Glutamatergic neuron (in vitro differentiated cells): Measurements from ENCODE around the gene PIGN. TPM values are rescaled to one million over a fixed set of nuclear protein-coding genes. Genes with fewer than 3 reads are reported as not detected.

Source experiments
- DNase-seq: peaks from one replicate; pipeline ENCODE4 v3.0.0; 2022
- H3K27ac Mint-ChIP-seq: one replicate; pipeline ENCODE4 v1.8.0; 2020; ENCODE audit warnings: mild to moderate bottlenecking, mixed read lengths, inconsistent platforms; ENCODE audit not compliant: unreplicated experiment
- H3K27me3 Mint-ChIP-seq: one replicate; pipeline ENCODE4 v1.8.0; 2020; ENCODE audit warnings: mild to moderate bottlenecking, moderate library complexity, mixed read lengths, inconsistent platforms; ENCODE audit not compliant: unreplicated experiment
- H3K36me3 Mint-ChIP-seq: one replicate; pipeline ENCODE4 v1.8.0; 2020; ENCODE audit warnings: mild to moderate bottlenecking, mixed read lengths, inconsistent platforms; ENCODE audit not compliant: unreplicated experiment
- H3K4me1 Mint-ChIP-seq: one replicate; pipeline ENCODE4 v1.8.0; 2020; ENCODE audit warnings: mild to moderate bottlenecking, low read depth, mixed read lengths, inconsistent platforms; ENCODE audit not compliant: unreplicated experiment
- H3K4me3 Mint-ChIP-seq: one replicate; pipeline ENCODE4 v1.8.0; 2020; ENCODE audit warnings: mild to moderate bottlenecking, mixed read lengths, inconsistent platforms; ENCODE audit not compliant: unreplicated experiment
- H3K9me3 Mint-ChIP-seq: one replicate; pipeline ENCODE4 v1.8.0; 2020; ENCODE audit warnings: mild to moderate bottlenecking, moderate library complexity, mixed read lengths, inconsistent platforms; ENCODE audit not compliant: unreplicated experiment
- CTCF ChIP-seq: fragments of 200-600 bp; sonication (generic); IDR thresholded peaks from one replicate; pipeline ENCODE4 v1.5.0; 2021; ENCODE audit not compliant: partially characterized antibody, unreplicated experiment
- total RNA-seq: library from RNA; stranded (reverse); fragmentation: NEBNext Ultra II Directional; extraction: Animal tissue kit (Norgen Biotek cat#: 25700); gene quantifications from one replicate; pipeline ENCODE4 v1.2.1, GENCODE V29; 2021; ENCODE audit not compliant: unreplicated experiment

Gene PIGN
- total RNA-seq, 1 donor from 2014 or later, result 10.2 TPM

DNA sequence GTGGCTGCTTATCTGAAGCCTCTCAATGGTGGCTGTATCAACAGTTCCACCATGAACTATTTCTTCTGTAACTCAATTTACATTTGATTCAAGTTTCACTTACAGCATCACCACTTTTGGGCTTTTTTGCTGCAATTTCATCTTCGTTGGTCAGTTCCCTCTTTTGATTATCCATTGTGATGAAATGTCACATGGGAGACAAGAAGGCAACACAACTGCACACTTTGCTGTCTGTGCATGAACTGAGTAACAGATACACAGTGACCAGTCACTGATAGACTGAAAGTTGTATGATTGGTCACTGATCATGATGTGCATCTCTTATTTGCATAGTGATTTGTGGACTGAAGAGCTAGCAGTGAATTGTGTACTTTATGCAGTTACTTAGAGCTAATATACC, 163.3 kb downstream of the PIGN start:
- Mint-ChIP-seq H3K9me3 (no peaks in the 10 kb centered on the region), H3K4me3 (no peak overlapping the region), H3K36me3 (no peaks in the 10 kb centered on the region), H3K27me3 (no peaks in the 10 kb centered on the region), H3K27ac (no peak overlapping the region), H3K4me1 (no peaks in the 10 kb centered on the region)
- TF ChIP-seq CTCF, result no peak
- DNase-seq, result no peak

DNA sequence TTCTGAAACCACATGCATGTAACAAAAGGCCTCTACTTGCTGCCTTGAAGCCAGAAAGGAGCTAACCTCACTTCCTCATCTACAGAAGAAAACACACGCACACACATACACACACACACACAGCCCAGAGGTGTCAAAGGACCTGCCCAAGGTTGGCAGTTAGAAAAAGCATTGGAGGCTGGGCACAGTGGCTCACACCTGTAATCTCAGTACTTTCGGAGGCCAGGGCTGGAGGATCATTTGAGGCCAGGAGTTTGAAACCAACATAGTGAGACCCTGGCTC, 168.2 kb downstream of the PIGN start:
- H3K36me3 Mint-ChIP-seq, result no peaks in the 10 kb centered on the region
- H3K27me3 Mint-ChIP-seq, result no peaks in the 10 kb centered on the region
- TF ChIP-seq CTCF, result no peak
- H3K27ac Mint-ChIP-seq, result no peak overlapping the region
- H3K9me3 Mint-ChIP-seq, result no peaks in the 10 kb centered on the region
- no peak for DNase-seq
- no peaks in the 10 kb centered on the region for H3K4me1 Mint-ChIP-seq
- H3K4me3 Mint-ChIP-seq, result no peak overlapping the region

DNA sequence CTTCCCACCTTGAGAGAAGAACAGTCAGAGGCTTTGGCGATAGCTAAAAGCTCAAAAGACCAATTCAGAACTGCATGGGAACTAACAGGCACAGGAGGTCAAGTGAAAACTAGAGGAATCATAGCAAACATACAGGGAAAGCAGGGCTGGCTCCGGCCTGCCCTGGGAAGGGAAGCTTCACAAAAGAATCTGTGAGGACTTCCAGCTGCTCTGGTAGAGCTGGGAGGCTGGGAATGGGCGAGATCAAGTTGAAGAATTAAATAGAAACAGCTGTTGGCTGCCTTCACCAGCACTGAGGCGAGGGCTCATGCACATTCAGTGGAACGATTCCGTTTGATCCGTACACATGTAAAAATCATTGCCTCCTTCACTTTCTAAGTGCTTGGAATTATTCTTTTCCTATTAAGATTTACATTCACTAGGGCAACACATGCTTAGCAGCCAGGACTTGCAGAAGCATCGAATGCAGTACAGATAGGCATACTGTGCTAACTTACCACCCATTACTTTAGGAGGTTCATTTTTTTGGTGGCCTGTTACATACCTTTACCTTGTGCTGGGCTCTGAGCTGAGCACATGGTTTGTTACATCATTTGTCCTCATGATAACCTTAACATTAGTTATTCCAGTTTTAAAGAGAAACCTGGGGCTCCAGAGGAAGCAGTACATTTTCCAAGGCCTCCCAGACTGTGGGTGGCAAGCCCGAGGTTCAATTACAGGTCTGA, 168.7 kb downstream of the PIGN start:
- no peak overlapping the region for H3K27ac Mint-ChIP-seq
- H3K4me1 Mint-ChIP-seq, result no peaks in the 10 kb centered on the region
- H3K27me3 Mint-ChIP-seq, result no peaks in the 10 kb centered on the region
- no peaks in the 10 kb centered on the region for H3K9me3 Mint-ChIP-seq
- H3K4me3 Mint-ChIP-seq, result no peak overlapping the region
- H3K36me3 Mint-ChIP-seq, result no peaks in the 10 kb centered on the region
- no peak for DNase-seq
- no peak for TF ChIP-seq CTCF

DNA sequence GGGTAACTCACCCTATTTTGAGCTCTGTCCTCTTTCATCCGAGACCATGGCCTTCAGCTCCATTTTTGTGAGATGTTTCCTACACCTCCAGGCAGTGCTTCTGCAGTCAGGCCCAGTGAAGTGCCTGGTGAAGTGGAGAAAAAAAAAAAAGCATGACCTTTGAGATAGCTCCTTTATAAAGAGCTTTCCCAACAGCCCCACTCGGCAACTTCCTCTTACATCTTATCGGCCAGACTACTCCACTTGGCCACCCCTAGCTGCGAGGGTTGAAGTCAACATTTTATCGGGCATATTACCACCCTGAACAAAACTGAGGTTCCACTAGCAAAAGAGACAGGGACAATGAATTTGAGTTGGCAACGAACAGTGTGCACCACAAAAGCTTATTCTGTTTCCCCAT, 169.2 kb downstream of the PIGN start:
- no peak for DNase-seq
- H3K9me3 Mint-ChIP-seq, result no peaks in the 10 kb centered on the region
- H3K4me1 Mint-ChIP-seq, result no peaks in the 10 kb centered on the region
- H3K27me3 Mint-ChIP-seq, result no peaks in the 10 kb centered on the region
- H3K27ac Mint-ChIP-seq, result no peak overlapping the region
- TF ChIP-seq CTCF, result no peak
- no peak overlapping the region for H3K4me3 Mint-ChIP-seq
- no peaks in the 10 kb centered on the region for H3K36me3 Mint-ChIP-seq

- Mint-ChIP-seq H3K27ac (no peak overlapping the region), H3K36me3 (peaks cover 3% of the 10 kb centered on the region), H3K9me3 (peaks cover 2% of the 10 kb centered on the region), H3K27me3 (peaks cover 6% of the 10 kb centered on the region), H3K4me3 (no peak overlapping the region), H3K4me1 (no peaks in the 10 kb centered on the region)
- no peak for TF ChIP-seq CTCF
- no peak for DNase-seq
Measured at GRCh38 chr18:62011416-62011815, 175.4 kb downstream of the PIGN start.
